Peyer's patch (tissue), 4 donors: ENCODE results near the gene SIGLEC10.

Experiments used
- CTCF ChIP-seq, 6 experiments: fragments of 450-650 bp in 4 of 6; fragments of 200-600 bp in 2 of 6; sonication (generic) in 1 of 6; IDR thresholded peaks; one replicate each; pipeline ENCODE4 v1.5.1; 2017 to 2019; ENCODE audit warnings: antibody characterized with exemption in 6 of 6, mild to moderate bottlenecking in 3 of 6, moderate library complexity in 1 of 6
- POLR2A ChIP-seq, 2 donors: fragments of 450-650 bp; IDR thresholded peaks; one replicate each; pipeline ENCODE4 v1.5.1; 2017; ENCODE audit warnings: antibody characterized with exemption in 2 of 2, mild to moderate bottlenecking in 2 of 2, moderate library complexity in 2 of 2

GRCh38 chr19:51380379-51380778 is 37.1 kb downstream of the SIGLEC10 start:
- no peak for TF ChIP-seq CTCF (IDR thresholded peaks at IDR 0.05)
- TF ChIP-seq POLR2A (IDR thresholded peaks at IDR 0.05): no peak
